PC-3 (cell line): Measurements from ENCODE around the gene FSTL4. TPM values are rescaled to one million over a fixed set of nuclear protein-coding genes. Genes with fewer than 3 reads are reported as not detected.

Experiments
- ATAC-seq: fragments of 200-7000 bp; cut with Tn5 transposase; 2 replicates; pipeline ENCODE4 v1.9.1; 2020; ENCODE audit warnings: mild to moderate bottlenecking, moderate library complexity
- BruUV-seq: library from RNA; stranded (reverse); fragments of 400-500 nt; replicated peaks from 2 replicates; lab custom pipeline; 2021; lab: Mats Ljungman, UMichigan
- CTCF ChIA-PET: fragments of 300-600 bp; sonication (Branson Sonifier 250); formaldehyde crosslinking; loops from one replicate; lab custom pipeline; 2022; ENCODE audit warnings: antibody characterized with exemption; lab: Charles Lee
- POLR2A ChIA-PET: fragments of 300-600 bp; sonication (Branson Sonifier 250); formaldehyde crosslinking; loops from one replicate; lab custom pipeline; 2022; ENCODE audit warnings: antibody characterized with exemption; ENCODE audit not compliant: unreplicated experiment; lab: Charles Lee
- DNase-seq: peaks from one replicate; pipeline ENCODE4 v3.0.0-alpha.2; 2015
- H2AFZ ChIP-seq: fragments of 300-600 bp; sonication (generic); 2 replicates; pipeline ENCODE4 v1.6.0; 2016; ENCODE audit warnings: antibody characterized with exemption, low read length
- H3F3A ChIP-seq: fragments of 300-600 bp; sonication (generic); one replicate; pipeline ENCODE4 v1.6.0; 2017; ENCODE audit warnings: antibody characterized with exemption, low read length, control low read depth, mild to moderate bottlenecking; ENCODE audit not compliant: unreplicated experiment
- H3K27ac ChIP-seq: fragments of 300-600 bp; sonication (generic); 2 replicates; pipeline ENCODE4 v1.5.1; 2016; ENCODE audit warnings: mild to moderate bottlenecking, low read length
- H3K27me3 ChIP-seq: fragments of 300-600 bp; sonication (generic); 2 replicates; pipeline ENCODE4 v1.6.1; 2016; ENCODE audit warnings: low read length, mixed read lengths
- H3K36me3 ChIP-seq: fragments of 300-600 bp; sonication (generic); 2 replicates; pipeline ENCODE4 v1.6.1; 2016; ENCODE audit warnings: low read depth, mixed run types, low read length, mixed read lengths
- H3K4me1 ChIP-seq: fragments of 300-600 bp; sonication (generic); 2 replicates; pipeline ENCODE4 v1.5.1; 2016; ENCODE audit warnings: low read length; ENCODE audit not compliant: insufficient read depth
- H3K4me2 ChIP-seq: fragments of 300-600 bp; sonication (generic); 2 replicates; pipeline ENCODE4 v1.6.0; 2016; ENCODE audit warnings: low read length
- H3K4me3 ChIP-seq: fragments of 300-600 bp; sonication (generic); 2 replicates; pipeline ENCODE4 v1.5.1; 2016; ENCODE audit warnings: mild to moderate bottlenecking, low read length, mixed read lengths
- H3K79me2 ChIP-seq: fragments of 300-600 bp; sonication (generic); 2 replicates; pipeline ENCODE4 v1.6.1; 2017; ENCODE audit warnings: low read length, mixed read lengths
- H3K9ac ChIP-seq: fragments of 300-600 bp; sonication (generic); 2 replicates; pipeline ENCODE4 v1.6.0; 2016; ENCODE audit warnings: mild to moderate bottlenecking, low read length
- H3K9me2 ChIP-seq: fragments of 300-600 bp; sonication (generic); replicated peaks from 2 replicates; pipeline ENCODE4 v1.6.1; 2016; ENCODE audit warnings: mixed run types, low read length, mixed read lengths
- H3K9me3 ChIP-seq: fragments of 300-600 bp; sonication (generic); 2 replicates; pipeline ENCODE4 v1.6.1; 2016; ENCODE audit warnings: low read length, mixed read lengths
- H4K20me1 ChIP-seq: fragments of 300-600 bp; sonication (generic); 2 replicates; pipeline ENCODE4 v1.6.1; 2016; ENCODE audit warnings: low read length, mixed read lengths
- CTCF ChIP-seq: fragments of 300-600 bp; sonication (generic); conservative IDR thresholded peaks from 2 replicates; pipeline ENCODE4 v1.5.1; 2017; ENCODE audit warnings: antibody characterized with exemption, low read depth, mild to moderate bottlenecking, low read length
- EZH2 ChIP-seq: fragments of 300-600 bp; sonication (generic); IDR thresholded peaks from one replicate; pipeline ENCODE4 v1.6.1; 2017; ENCODE audit warnings: antibody characterized with exemption, mild to moderate bottlenecking, low read length; ENCODE audit not compliant: unreplicated experiment
- EZH2phosphoT487 ChIP-seq: fragments of 300-600 bp; sonication (generic); IDR thresholded peaks from 2 replicates; pipeline ENCODE4 v1.6.1; 2018; ENCODE audit warnings: mild to moderate bottlenecking, antibody characterized with exemption, low read length, borderline replicate concordance
- intact Hi-C: fragments of 100-400 bp; cut with micrococcal nuclease; formaldehyde crosslinking; loops from 2 replicates; pipeline ENCODE4 v1.9.0; 2023
- total RNA-seq: library from RNA; depleted of rRNA; stranded (reverse); fragments of >200 nt; gene quantifications from 2 replicates; pipeline ENCODE4 v1.2.3, GENCODE V29; 2014

FSTL4 gene
- total RNA-seq, 1 experiment from 2014 or later: 4.2 TPM

GRCh38 chr5:133319244-133319643 lies 293.1 kb downstream of the FSTL4 start:
- ATAC-seq: no peak
- CTCF ChIA-PET: no interaction called here
- H2AFZ ChIP-seq: no peak overlapping the region
- intact Hi-C loops: no loop called here
- BruUV-seq: no TSS peak
- no peaks in the 10 kb centered on the region for H3K9me3 ChIP-seq
- H3K79me2 ChIP-seq: no peaks in the 10 kb centered on the region
- H3K4me3 ChIP-seq: no peak overlapping the region
- POLR2A ChIA-PET: no interaction called here
- H3K4me1 ChIP-seq: no peaks in the 10 kb centered on the region
- H4K20me1 ChIP-seq: no peaks in the 10 kb centered on the region
- DNase-seq: no peak
- no peak overlapping the region for H3K4me2 ChIP-seq
- no peaks in the 10 kb centered on the region for H3K27me3 ChIP-seq
- H3K27ac ChIP-seq: no peak overlapping the region
- no peaks in the 10 kb centered on the region for H3F3A ChIP-seq
- TF ChIP-seq EZH2: no peak
- no peak overlapping the region for H3K9ac ChIP-seq
- H3K36me3 ChIP-seq: no peaks in the 10 kb centered on the region
- no peaks in the 10 kb centered on the region for H3K9me2 ChIP-seq

DNA sequence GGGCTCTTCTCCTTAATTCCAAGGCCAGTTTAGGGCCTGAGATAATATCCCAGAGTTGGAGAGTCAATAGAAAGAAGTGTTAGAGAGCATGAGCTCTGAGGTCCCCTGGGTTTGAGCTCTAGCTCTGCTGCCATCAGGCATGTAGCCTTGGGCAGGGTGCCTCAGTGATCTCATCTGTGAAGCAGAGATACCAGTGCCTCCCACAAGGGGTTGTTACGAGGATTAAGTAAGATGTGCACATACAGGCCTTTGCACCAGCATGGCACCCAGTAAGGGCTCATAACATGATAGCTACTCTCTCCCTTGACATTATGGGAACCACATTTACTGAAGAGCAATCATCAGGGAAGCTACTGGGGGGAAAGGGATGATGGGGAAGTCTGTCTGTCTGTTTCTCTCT lies 294.8 kb downstream of the FSTL4 start:
- Histone ChIP-seq H3K9me3 (no peaks in the 10 kb centered on the region), H3K4me1 (no peaks in the 10 kb centered on the region), H4K20me1 (no peaks in the 10 kb centered on the region), H3F3A (no peaks in the 10 kb centered on the region), H3K79me2 (no peaks in the 10 kb centered on the region), H3K4me2 (no peak overlapping the region), H3K9me2 (no peaks in the 10 kb centered on the region), H3K27me3 (no peaks in the 10 kb centered on the region), H2AFZ (no peak overlapping the region), H3K27ac (no peak overlapping the region), H3K4me3 (no peak overlapping the region), H3K9ac (no peak overlapping the region), H3K36me3 (no peaks in the 10 kb centered on the region)
- no TSS peak for BruUV-seq
- intact Hi-C loops: no loop called here
- DNase-seq (no peak), ATAC-seq (no peak)
- ChIA-PET CTCF (no interaction called here), POLR2A (no interaction called here)
- no peak for TF ChIP-seq EZH2phosphoT487
- TF ChIP-seq CTCF: no peak
- TF ChIP-seq EZH2: no peak

DNA sequence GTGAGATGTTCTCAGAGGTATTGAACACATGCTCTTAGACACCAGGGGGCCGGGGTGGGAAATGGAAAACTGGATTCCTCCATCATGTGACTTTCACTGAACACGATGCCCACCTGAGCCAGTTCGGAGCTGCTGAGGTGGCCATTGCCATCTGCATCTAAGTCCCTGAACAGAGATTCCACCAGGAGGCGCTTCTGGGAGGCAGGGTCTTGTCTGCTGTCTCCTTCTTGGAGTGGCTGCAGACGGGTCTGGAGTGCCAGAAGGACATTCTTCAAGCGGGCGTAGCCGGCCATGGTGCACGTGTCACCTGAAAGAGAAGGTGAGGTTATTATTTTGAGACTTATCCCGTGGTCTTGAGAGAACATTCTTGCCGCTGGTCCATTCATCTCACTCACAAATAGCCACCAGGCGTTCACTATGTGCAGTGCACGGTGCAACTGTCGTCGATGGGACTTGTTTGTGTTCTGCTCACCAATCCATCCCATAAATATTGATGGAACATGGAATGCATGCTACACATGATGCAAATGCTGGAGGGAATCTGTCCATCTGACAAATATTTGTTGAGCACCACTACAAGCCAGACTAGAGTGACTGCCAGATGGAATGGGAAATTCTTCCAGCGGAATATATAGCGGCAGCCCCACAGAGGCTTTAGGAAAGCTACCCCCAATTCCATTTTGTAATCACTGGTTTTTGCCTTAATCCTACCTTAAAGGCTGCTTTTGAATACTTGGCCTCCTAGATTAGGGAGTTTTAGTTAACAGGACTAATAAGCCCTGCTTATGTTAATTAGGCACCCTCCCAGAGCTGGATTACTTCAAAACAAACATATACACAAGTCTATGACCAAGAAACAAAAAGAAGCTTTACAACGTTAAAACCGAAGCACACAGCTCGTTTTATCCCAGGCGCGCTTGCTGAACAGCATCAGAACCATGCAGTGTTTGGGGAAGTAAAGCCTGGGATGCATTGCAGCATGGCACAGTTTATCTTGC lies 295.7 kb downstream of the FSTL4 start:
- H3K4me1 ChIP-seq: no peaks in the 10 kb centered on the region
- H3K79me2 ChIP-seq: no peaks in the 10 kb centered on the region
- H3K36me3 ChIP-seq: no peaks in the 10 kb centered on the region
- H3K9ac ChIP-seq: no peak overlapping the region
- no peak; the same call in 1 of the 2 replicates for ATAC-seq
- intact Hi-C loops: no loop called here
- H3K4me2 ChIP-seq: no peak overlapping the region
- H3K27me3 ChIP-seq: no peaks in the 10 kb centered on the region
- DNase-seq: peak; percentile 20
- H3F3A ChIP-seq: no peaks in the 10 kb centered on the region
- ChIA-PET CTCF (no interaction called here), POLR2A (no interaction called here)
- H2AFZ ChIP-seq: no peak overlapping the region
- no peak for TF ChIP-seq EZH2
- TF ChIP-seq CTCF: peak; percentile 52
- no peaks in the 10 kb centered on the region for H3K9me2 ChIP-seq
- BruUV-seq: no TSS peak
- H3K9me3 ChIP-seq: no peaks in the 10 kb centered on the region
- no peaks in the 10 kb centered on the region for H4K20me1 ChIP-seq
- no peak overlapping the region for H3K27ac ChIP-seq
- H3K4me3 ChIP-seq: no peak overlapping the region
